ENCODE results near the gene LTO1.

GRCh38 chr11:69697469-69697843 is 22.3 kb upstream of the LTO1 start:
- TF ChIP-seq CTCF (IDR thresholded peaks at IDR 0.05) = no peak
- no peak for TF ChIP-seq ZFX (IDR thresholded peaks at IDR 0.05; ENCODE audit: borderline replicate concordance)
